Activated T-cell treated with anti-CD3 and anti-CD28 coated beads for 24 hours (primary cell): ENCODE measurements around the gene EHD4.

Experiments
- DNase-seq: peaks from one replicate; pipeline ENCODE4 v3.0.0-alpha.2; 2020; ENCODE audit warnings: low read depth

EHD4 gene

DNA sequence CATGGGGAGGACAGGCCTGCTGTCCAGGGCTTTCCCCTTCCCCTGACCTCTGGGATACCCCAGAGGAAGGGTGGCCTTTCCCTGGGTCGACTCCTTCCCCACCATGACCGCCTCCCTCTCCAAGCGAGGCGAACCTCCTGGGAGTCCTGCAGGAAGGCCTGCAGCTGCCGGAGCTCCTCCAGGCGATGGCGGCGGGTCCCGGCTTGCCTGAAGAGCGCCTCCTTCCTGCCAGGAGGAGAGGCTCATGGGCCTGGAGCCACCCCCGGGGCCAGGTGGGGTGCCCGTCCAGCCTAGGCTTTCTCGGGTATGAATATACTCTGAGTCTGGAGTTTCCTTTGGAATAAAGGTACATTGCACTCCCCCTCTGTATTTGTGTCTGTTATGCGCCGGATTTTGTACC is 113.6 kb downstream of the EHD4 start:
- no peak for DNase-seq

DNA sequence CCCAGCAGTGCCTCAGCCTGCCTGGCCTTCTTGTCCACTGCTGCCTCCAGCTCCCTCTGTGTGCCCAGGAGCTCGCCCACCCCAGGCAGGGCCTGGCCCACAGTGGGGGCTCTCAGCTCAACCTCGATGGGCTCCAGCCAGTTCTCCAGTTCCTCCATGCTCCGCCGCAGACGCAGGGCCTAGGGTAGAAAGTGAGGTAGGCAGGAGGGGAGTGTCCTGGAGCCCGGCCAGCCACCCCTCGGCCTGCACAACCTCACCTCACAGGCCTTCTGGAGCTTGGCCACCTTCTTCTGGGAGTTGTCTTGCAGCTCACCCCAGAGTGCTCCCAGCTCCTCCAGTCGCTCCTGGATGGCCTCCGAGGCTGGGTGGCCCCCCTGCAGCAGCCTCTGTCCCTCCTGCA is 115.0 kb downstream of the EHD4 start:
- DNase-seq = no peak

DNA sequence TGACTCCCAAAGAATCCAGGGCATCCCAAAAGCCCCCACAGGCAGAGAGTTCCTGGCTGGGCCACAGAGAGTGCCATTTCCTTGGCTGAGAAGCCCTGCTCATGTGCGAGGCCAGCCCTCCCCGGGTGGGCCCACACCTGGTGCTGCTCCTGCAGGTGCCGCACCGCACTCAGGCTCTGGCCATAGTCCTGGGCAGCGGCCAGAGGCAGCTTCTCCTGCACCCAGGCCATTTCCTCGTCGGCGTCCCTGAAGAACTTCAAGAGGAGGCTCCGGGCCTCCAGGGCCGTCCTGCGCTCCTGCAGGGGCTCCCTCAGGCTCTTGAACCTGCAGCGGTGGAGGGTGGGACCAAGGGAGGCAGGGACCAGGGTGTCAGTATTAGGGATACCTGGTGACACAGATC is 115.6 kb downstream of the EHD4 start:
- no peak for DNase-seq

DNA sequence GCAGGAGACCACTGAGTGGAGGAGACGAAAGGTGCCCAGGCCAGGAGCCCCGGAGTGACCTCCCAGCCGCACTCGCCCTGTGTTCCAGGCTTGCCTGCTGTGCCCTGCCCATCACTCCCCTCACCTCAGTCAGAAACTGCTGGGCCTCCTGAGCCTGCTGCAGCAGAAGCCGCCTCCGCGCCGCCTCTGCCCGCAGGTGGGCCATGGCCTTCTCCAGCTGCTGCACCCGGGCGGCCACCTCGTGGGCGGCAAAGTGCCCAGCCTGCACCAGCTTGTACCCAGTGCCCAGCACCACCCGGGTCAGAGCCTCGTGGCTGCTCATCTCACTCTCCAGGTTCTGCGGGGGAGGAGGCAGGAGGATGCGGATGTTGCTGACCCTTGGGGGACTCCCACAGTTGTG is 116.1 kb downstream of the EHD4 start:
- DNase-seq = no peak

DNA sequence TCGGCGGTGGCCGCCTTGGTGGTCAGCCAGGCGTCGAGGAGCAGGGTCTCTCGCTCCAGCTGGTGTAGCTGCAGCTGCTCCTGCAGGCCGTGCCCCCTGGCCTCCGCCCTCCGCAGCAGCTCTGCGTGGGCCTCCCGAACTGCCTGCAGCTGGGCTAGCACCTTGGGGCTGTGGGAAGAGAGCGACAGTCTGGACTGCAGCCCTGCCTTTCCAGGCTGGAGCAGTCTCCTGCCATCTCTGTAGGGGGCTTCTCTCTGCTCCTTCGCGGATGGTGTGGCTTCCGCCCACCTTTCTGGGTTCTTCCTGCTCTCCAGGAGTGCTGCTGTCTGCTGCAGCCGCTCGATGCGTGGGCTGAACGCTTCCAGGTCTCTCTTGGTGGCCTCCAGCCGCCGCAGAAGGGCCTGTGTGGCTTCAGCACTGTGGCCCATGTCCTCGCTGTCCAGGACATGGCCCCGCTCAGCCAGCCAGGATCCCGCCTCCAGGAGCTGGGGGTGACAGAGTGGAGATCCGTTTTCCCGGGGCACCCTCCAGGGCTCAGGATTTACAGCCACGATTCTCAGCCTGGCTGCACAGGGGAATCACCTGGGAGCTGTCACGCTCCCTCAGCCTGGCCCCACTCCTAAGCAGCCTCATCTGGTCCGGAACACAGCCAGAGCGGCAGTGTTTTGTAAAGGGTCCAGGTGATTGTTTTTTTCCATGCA is 116.9 kb downstream of the EHD4 start:
- no peak for DNase-seq

DNA sequence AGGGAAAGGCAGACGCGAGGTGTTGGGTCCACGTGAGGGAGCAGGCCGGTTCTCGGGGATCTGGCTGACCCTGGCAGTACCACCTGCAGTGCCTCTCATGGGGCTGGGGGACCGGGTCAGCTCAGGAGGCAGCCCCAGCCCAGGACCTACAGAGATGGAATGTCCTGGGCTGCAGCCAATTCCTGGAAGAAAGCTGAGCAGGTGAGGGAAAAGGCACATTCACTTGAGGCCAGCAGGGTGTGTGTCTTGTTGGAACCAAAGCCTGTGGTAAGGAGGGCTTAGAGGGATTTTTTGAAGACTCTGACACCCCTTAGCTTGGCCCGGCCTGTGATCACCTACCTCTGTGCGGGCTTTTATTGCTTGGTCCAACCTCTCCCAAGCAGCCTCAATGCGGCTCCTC is 117.9 kb downstream of the EHD4 start:
- DNase-seq = no peak

DNA sequence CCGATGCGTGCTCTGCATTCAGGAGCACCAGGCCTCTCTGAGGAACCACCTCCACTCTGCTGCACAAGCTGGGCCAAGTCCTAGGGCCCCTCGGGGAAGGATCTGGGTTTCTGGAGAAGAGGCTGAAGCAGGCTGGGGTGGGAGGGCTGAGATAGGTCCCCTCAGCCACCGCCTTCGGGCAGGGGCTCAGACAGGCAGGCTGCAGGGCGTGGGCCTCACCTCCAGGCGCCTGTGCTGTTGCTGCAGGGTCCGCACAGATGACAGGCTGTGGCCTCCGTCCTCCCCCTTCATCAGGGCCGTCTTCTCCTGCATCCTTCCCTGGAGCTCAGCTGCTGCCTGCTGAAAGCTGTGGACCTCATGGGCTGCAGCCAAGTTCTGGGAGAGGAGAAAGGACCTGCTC is 118.5 kb downstream of the EHD4 start:
- DNase-seq = no peak

DNA sequence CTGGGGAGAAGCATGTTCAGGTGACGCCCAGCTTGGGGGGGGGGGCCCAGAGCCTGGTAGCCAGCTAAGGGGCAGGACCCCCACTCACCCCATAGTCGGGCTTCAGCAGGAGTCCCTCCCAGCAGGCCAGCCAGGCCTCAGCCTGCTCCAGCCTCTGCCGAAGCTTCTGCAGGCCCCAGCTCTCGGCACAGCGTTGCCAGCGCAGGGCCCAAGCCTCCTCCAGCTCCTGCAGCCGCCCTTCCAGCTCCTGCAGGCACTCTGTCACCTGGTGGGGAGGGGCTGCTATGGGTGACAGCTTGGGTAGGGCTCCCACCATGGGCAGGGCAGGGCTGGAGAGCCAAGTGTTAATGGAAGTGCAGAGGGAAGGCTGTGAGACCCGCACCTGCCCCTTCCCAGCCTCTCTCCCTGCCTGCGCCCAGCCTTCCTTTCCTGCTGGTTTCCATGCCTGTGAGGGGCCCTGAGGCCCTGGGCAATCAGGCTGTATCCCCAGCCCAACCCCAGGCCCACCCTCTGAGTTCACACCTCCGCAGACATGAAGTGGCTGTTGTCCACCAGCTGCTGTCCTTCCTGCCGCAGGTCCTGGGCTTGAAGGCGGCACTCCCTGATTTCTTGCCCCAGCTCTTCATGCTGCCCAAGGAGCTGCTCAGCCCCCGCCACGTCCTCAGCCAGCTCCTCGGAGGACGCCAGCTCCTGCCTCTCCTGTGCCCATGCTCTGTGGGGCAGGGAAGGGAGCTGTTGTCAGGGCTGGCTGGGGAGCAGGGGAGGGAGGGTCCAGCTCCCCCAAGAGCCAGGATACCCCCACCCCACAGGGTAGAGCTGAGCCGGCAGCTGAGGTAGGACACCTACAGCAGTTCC is 119.4 kb downstream of the EHD4 start:
- DNase-seq = no peak

DNA sequence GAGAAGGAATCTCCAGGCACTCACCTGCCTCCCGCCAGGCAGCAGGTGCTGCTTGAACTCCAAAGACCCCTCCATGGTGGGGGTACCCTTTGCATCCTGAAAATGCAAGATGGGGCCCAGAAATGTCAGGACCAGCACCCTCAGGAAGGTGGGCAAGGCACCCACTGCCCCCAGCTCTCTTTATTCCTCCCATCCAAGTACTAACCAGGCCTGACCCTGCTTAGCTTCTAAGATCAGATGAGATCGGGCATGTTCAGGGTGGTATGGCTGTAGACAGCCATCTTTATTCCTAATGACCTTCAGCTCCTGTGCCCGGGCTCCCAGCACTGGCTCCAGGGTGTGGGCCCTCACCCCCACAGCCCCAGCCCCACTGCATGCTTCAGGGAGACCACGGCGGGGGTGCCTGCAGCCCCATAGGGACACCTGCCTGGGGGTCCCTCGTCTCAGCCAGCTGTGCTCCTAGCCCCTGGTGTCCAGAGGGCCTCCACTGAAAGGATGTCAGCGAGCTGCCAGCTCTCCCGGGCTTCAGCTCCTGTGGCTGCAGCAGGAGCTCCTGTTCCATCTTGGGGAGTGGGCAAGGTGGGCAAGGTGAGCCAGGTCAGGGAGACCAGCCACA is 120.5 kb downstream of the EHD4 start:
- no peak for DNase-seq

DNA sequence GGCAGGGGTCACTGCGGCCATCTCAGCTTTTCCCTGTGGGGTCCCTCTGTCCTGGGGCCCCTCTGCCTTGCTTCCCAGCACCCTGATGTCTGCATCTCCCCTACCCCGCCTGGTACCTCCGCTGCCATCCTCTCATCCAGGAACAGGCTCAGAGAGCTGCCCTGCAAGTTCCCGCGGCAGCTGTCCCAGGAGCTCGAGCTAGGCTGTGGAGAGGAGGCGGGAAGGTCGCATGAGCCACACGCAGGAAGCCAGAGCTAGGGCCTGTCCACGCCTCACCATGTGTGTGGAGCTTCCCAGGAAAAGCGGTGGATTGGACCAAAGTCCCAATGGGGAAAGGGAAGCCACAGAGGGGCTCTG is 121.2 kb downstream of the EHD4 start:
- DNase-seq = no peak

DNA sequence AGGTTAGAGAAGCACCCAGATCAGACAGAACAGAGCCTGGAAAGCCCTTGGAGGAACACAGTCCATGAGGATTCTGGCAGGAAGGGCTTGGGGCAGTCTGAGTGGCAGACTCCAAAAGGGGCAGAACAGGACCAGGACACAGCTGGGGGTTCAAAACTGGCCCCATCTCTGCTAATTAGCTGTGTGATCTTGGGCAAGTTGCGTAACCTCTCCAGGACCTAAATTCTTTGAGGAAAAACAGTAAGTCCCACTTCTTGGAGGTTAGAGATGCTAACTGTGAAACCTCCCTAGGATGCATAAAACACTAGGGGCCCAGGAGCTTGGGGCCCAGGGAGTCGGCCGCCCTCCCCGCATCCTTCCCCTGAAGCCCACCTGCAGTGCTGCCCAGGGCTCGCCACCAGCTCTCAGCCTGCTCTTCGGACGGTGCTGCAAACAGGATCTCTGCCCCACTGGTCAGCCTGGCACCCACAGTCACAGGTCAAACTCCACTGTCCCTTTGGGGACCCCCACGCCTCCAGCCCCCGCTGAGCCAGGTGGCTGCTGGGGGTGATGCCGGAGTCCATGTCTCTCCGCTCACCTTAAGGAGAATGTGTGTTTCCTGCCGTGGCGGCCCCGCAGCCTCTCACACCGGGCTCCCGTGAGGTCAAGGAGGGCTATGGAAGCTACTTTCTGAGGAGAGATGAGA is 121.7 kb downstream of the EHD4 start:
- no peak for DNase-seq

DNA sequence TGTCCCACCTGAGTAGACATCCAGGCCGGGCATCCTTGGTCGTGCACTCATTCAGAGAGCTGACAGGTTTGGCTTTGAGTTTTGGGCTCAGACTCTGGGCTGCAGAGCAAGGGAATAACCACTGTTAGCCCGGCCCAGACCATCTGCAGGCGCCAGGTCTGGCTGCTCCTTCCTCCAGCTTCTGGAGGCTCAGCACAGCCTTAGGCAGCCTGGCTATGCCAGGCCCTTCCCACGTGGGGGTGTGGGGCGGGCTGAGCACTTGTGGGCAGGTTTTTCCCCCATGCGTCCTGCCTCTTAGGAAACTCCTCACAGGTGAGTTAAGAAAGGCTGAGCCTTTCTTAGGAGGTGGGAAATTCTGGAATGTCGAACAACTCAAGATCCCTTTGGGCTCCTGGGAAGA is 122.5 kb downstream of the EHD4 start:
- no peak for DNase-seq

DNA sequence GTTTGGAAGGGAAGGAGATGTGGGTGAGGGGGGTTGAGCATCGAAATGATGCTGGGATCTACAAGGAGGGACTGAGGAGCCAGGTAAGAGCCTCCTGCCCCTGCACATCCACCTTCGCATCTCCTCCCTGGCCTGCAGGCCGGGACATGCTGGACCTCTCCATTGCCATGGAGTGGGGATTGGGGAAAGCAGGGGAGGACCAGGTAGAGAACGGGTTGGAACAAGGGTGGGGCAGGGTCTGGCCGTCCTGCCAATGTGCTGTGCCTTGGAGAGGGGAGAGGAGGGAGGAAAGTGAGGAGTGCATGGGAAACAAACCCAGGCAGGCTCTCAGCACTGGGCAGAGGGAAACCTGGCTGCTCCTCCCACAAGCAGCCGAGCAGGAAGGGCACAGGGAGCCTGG is 123.2 kb downstream of the EHD4 start:
- DNase-seq = no peak

DNA sequence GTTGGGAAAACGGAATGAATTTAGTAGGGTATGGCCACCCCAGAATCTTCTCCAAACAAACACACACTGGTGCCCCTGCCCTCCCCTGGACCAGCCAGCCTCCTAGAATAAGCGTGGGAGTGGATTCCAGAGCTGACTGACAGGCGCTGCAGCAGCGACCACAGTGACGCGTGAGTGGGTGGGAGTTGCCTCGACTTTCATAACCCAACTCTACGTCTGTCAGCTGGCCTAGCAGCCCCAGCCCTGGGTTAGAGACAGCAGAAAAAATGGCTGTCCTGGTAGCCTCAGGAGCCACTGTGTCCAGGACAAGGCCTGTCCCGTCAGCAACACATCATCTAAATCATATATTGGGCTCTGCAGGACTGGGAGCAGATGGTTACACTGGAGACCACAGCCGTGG is 123.7 kb downstream of the EHD4 start:
- DNase-seq = no peak

DNA sequence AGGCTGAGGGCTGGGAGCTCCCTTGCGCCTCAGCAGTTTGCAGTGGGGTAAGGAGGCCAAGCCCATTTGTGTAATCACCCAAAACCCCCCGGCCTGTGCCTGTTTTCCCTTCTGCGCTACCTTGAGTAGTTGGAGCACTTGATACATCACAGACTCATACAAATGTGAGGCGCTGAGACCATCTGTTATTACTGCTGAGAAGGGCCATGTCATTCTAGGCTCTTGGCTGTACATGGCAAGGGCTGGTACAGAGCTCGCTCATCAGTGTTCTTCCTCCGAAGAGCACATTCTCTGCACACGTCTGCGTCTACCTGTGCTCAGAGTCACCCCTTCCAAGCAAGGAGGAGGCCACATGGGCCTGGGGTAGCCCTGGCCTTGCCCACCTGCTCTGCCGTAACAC is 124.4 kb downstream of the EHD4 start:
- no peak for DNase-seq

DNA sequence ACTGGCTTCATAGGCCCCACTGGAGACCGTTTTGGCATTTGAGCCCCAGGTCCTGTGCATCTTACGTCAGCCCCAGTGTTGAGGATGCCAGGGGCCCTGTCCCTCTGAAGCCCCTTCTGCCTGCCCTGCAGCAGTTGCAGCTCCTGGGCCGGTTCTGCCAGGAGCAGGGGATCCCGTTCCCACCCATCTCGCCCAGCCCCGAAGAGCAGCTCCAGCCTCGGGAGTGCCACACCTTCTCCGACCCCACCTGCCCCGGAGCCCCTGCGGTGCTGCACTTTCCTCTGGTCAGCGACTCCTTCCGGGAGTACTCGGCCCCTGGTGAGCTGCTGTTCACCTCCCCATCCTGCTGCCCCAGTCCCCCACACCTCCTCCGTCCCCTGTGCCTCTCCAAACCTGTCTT is 125.2 kb downstream of the EHD4 start:
- DNase-seq = no peak
